Colonic mucosa (tissue), 4 donors: ENCODE measurements around the gene GSPT1. TPM values are rescaled to one million over a fixed set of nuclear protein-coding genes. Genes with fewer than 3 reads are reported as not detected.
"Not testable (repeated sequence)": the region's sequence is repeated elsewhere in the genome, so short reads cannot be mapped to it uniquely, and the experiment has no call there.

ENCODE experiments used
- DNase-seq: peaks from one replicate; pipeline ENCODE4 v3.0.0-alpha.2; 2020
- H3K27ac ChIP-seq: fragments of 200-600 bp; one replicate; pipeline ENCODE4 v1.8.0; 2021
- H3K27me3 ChIP-seq: fragments of 200-600 bp; one replicate; pipeline ENCODE4 v1.8.0; 2021
- H3K36me3 ChIP-seq: fragments of 200-600 bp; one replicate; pipeline ENCODE4 v1.8.0; 2021
- H3K4me1 ChIP-seq: fragments of 200-600 bp; one replicate; pipeline ENCODE4 v1.8.0; 2021; ENCODE audit warnings: mild to moderate bottlenecking
- H3K4me3 ChIP-seq: fragments of 200-600 bp; one replicate; pipeline ENCODE4 v1.8.0; 2021
- H3K9ac ChIP-seq, 2 donors: one replicate each; pipeline ENCODE4 v1.7.0; 2013; ENCODE audit warnings: control low read depth in 2 of 2, low read depth in 2 of 2, low read length in 2 of 2
- H3K9me3 ChIP-seq: fragments of 200-600 bp; one replicate; pipeline ENCODE4 v1.8.0; 2021
- intact Hi-C: fragments of 100-400 bp; cut with DNase I; formaldehyde crosslinking; loops from one replicate; pipeline ENCODE4 v1.14.1; 2022
- total RNA-seq, 2 donors: library from RNA; stranded (reverse); fragmentation: NEBNext Ultra II Directional in 1 of 2; extraction: Animal tissue kit (Norgen Biotek cat#: 25700) in 1 of 2; gene quantifications; one replicate each; pipeline ENCODE4 v1.2.1, GENCODE V29; 2021
- TF ChIP-seq, protein P1 (sequence below): fragments of 200-600 bp; IDR thresholded peaks from one replicate; pipeline ENCODE4 v1.8.0; 2022; ENCODE audit warnings: antibody characterized with exemption, mild to moderate bottlenecking
- donor health status: healthy.
- donor health status: DM: no; HTN: no; CAD: no.
- donor health status: DM: no; HTN: no; CAD: no.

GSPT1 gene
- total RNA-seq, 2 donors from 2014 or later: 135 to 174 TPM

DNA sequence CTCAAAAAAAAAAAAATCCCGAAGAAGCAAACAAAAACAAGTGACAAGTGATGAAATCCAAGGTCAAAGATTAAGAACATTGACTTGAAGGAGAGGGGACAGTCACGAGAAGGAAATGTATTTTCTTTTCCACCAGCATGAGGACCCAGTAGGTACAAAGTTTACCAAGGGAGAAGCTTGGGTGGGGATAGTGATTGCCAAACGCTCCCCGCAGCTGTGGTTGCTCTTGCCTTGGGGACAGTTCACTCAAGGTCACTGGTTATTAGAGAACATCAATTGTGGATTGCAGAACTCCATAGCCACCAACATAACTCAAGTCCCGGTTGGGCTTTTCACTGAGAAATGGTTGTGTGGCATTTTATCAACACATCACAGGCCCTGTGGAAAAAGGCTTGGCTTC, 91.4 kb downstream of the GSPT1 start:
- Histone ChIP-seq H3K9me3 (no peaks in the 10 kb centered on the region), H3K9ac (no peak overlapping the region), H3K27me3 (no peaks in the 10 kb centered on the region), H3K4me3 (no peak overlapping the region), H3K4me1 (no peaks in the 10 kb centered on the region), H3K36me3 (no peaks in the 10 kb centered on the region), H3K27ac (no peak overlapping the region)
- no peak for DNase-seq
- TF ChIP-seq, protein P1, sequence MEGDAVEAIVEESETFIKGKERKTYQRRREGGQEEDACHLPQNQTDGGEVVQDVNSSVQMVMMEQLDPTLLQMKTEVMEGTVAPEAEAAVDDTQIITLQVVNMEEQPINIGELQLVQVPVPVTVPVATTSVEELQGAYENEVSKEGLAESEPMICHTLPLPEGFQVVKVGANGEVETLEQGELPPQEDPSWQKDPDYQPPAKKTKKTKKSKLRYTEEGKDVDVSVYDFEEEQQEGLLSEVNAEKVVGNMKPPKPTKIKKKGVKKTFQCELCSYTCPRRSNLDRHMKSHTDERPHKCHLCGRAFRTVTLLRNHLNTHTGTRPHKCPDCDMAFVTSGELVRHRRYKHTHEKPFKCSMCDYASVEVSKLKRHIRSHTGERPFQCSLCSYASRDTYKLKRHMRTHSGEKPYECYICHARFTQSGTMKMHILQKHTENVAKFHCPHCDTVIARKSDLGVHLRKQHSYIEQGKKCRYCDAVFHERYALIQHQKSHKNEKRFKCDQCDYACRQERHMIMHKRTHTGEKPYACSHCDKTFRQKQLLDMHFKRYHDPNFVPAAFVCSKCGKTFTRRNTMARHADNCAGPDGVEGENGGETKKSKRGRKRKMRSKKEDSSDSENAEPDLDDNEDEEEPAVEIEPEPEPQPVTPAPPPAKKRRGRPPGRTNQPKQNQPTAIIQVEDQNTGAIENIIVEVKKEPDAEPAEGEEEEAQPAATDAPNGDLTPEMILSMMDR: no peak
- intact Hi-C loops: no loop called here

DNA sequence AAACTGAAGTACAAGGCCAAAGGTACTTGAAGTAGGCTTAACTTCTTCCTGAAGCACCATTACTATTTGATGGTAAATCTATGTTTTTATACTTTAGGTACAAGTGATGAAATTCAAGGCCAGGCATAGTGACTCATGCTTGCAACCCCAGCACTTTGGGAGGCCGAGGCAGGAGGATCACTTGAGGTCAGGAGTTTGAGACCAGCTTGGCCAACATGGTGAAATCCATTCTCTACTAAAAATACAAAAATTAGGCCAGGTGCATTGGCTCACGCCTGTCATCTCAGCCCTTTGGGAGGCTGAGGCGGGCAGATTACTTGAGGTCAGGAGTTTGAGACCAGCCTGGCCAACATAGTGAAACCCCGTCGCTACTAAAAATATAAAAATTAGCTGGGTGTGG, 92.1 kb downstream of the GSPT1 start:
- H3K9ac ChIP-seq, DNase-seq, H3K27me3 ChIP-seq, H3K27ac ChIP-seq, H3K4me3 ChIP-seq, H3K36me3 ChIP-seq, H3K4me1 ChIP-seq, H3K9me3 ChIP-seq, intact Hi-C loops: not testable (repeated sequence)

DNA sequence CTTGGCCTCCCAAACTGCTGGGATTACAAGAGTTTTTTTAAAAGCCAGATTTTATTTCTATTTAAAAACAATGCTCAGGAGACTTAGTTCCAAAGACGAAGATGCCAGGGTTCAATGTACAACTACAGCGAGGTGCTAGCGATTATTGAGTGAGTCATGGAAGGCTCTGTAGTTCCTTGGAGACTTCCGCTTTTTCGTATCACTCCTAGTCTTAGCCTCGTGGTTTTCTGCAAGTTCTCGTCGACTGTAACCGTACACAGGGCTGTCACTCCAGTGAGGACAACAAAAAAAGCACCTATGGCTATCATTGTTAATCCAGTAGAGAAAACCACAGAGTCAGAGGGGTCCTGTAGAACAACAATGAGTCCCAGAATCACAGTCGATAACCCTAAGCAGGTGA, 96.0 kb downstream of the GSPT1 start:
- Histone ChIP-seq H3K27me3 (no peaks in the 10 kb centered on the region), H3K9me3 (no peaks in the 10 kb centered on the region), H3K36me3 (no peaks in the 10 kb centered on the region), H3K27ac (no peak overlapping the region), H3K4me1 (no peaks in the 10 kb centered on the region), H3K4me3 (no peak overlapping the region), H3K9ac (no peak overlapping the region)
- intact Hi-C loops: loop anchor here (10.0 kb wide), 2 partner anchors 285 to 425 kb away; no protein-coding TSS in a partner anchor
- no peak for DNase-seq
- TF ChIP-seq, protein P1: no peak

DNA sequence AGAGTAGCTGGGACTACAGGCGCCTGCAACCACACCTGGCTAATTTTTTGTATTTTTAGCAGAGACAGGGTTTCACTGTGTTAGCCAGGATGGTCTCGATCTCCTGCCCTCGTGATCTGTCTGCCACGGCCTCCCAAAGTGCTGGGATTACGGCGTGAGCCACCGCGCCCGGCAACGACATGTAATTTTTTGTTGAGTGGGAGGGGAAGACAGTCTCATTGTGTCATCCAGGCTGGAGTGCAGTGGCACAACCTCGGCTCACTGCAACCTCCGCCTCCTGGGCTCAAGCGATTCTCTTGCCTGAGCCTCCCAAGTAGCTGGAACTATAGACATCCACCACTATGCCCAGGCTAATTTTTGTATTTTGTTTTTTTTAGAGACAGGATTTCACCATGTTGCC, 96.8 kb downstream of the GSPT1 start:
- H3K27ac ChIP-seq, H3K27me3 ChIP-seq, H3K4me1 ChIP-seq, DNase-seq, H3K4me3 ChIP-seq, H3K9me3 ChIP-seq, H3K9ac ChIP-seq, H3K36me3 ChIP-seq: not testable (repeated sequence)
- intact Hi-C loops: loop anchor here (10.0 kb wide), 2 partner anchors 284 to 424 kb away; no protein-coding TSS in a partner anchor

Other genes with a start within 250 kb of the GSPT1 start
- 1 to 10 TPM; 2.4 to 5.6 TPM for gene SNN, start 247.5 kb downstream of the GSPT1 start, total RNA-seq
- 10 to 100 TPM; 52.0 to 62.1 TPM for gene TXNDC11, start 173.1 kb downstream of the GSPT1 start, total RNA-seq
- 10 to 100 TPM; 40.2 to 47.1 TPM for gene ZC3H7A, start 118.7 kb downstream of the GSPT1 start, total RNA-seq
- 10 to 100 TPM; 89.5 to 99.3 TPM for gene RSL1D1, start 64.4 kb downstream of the GSPT1 start, total RNA-seq
- 1 to 10 TPM; 2.4 to 9.3 TPM for gene NPIPB2, start 26.1 kb upstream of the GSPT1 start, total RNA-seq
- gene TNFRSF17, start 49.3 kb upstream of the GSPT1 start, total RNA-seq: 1 to 10 TPM; 1.3 to 4.2 TPM
- 10 to 100 TPM in 1 of 2 donors, 1 to 10 TPM in 1; 9.6 to 11.3 TPM for gene SNX29, start 60.8 kb upstream of the GSPT1 start, total RNA-seq